Activated CD4-positive, alpha-beta T cell treated with anti-CD3 and anti-CD28 coated beads for 24 hours (primary cell): ENCODE results near the gene TRIM63.

ENCODE experiments used
- DNase-seq, 2 donors: peaks; one replicate each; pipeline ENCODE4 v3.0.0-alpha.2; 2020; ENCODE audit warnings: low read depth in 2 of 2

The TRIM63 gene

DNA sequence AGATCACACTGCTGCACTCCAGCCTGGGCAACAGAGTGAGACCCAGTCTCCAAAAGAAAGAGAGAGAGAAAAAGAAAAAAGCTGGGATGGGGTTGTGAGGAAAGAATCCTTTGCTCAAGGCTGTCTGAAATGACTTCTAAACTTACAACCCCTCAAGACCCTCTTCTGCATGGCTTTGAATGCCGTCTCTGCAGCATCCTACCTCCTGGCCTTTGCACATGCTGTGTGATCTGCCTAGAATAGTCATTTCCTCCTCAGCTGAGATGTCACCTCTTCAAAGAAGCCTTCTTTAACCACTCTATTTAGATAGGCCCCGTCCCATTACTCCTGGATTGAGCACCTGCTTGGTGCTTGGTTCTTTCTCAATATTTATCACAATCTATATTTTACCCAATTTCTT is 17.4 kb upstream of the TRIM63 start:
- no peak for DNase-seq

GRCh38 chr1:26084091-26084561 is 16.7 kb upstream of the TRIM63 start:
- no peak for DNase-seq

DNA sequence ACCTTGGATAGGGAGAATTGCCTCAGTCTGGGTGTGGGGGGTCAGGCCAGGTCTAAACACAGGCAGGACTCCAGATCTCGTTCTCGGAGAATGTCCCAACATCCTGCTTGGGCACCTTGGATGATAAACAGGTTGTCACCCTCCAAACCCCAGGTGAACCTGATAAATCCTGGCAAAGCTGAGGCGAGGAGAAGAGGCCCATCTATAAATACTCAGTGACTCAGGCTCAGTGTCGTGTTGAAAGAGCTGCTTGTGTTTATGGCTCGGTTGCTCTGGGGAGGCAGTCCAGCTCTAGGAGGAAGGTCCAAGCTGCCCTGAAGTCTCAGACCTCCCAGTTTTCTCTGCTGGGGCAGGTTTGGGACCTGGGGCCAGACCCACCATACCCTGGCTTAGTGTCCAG is 15.8 kb upstream of the TRIM63 start:
- no peak for DNase-seq

GRCh38 chr1:26082020-26082350 is 14.6 kb upstream of the TRIM63 start:
- DNase-seq = no peak

- no peak for DNase-seq
Measured at GRCh38 chr1:26081267-26082019, 14.0 kb upstream of the TRIM63 start.

DNA sequence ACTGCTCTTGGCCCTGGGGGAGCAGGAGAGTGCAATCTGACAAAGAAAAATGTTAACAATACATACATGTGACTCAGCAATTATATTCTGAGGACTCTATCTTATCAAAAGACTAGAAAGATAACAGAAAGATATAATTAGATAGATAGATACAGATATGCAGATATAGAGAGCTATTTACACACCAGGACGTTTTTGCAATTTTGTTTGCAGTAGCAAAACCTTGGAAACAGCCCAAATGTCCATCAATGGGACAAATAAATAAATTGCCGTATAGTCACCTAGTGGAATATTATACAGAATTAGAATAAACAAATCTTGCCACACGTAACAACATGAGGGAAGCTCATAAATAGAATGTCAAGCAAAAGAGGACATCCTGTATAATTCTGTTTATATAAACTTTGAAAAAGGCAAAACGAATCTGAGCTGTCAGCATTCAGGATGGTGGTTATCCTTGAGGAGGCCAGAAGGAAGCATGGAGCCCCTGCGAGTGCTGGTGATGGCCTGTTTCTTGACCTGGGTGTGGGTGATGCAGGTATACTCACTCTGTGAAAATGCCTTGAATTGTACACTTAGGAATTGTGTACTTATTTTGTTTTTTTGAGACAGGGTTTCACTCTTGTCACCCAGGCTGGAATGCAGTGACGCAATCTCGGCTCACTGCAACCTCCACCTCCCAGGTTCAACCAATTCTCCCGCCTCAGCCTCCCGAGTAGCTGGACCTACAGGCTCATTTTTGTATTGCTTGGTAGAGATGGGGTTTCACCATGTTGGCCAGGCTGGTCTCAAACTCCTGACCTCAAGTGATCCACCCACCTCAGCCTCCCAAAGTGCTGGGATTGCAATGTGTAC is 12.8 kb upstream of the TRIM63 start:
- DNase-seq = no peak

DNA sequence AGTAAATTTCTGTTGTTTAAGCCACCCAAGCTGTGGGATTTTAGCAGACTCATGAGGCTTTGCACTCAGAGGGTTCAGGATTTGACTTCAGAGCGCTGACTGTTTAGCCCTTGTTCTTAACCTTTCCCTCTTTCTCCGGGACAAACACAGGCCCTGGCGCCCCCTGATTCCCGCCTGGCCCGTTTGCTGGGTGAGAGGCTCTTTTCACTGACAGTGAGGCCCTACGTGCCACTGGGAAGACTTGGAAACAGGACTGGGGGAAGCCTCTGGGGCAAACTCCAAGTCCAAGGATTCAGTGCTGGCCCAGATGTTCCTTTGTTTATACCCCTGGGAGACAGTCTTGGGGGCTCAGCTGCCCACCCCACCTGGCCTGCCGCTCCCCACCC is 11.7 kb upstream of the TRIM63 start:
- no peak for DNase-seq

GRCh38 chr1:26078286-26079177 is 11.1 kb upstream of the TRIM63 start:
- no peak for DNase-seq

DNA sequence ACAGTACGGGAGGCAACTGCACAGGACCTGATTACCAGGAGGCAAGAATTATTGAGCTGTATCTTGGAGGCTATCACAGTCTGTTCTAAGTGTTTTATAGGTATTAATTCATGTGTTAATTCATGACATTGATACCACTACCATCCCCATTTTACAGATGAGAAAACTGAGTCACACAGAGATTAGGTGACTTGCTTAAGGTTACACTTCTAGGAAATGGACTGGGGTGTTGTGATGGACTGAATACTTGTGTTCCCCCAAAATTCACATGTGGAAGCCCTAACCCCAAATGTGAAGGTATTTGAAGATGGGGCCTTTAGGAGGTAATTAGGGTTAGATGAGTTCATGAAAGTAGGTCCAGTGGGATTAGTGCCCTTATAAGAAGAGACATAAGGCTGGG is 10.1 kb upstream of the TRIM63 start:
- DNase-seq = no peak

DNA sequence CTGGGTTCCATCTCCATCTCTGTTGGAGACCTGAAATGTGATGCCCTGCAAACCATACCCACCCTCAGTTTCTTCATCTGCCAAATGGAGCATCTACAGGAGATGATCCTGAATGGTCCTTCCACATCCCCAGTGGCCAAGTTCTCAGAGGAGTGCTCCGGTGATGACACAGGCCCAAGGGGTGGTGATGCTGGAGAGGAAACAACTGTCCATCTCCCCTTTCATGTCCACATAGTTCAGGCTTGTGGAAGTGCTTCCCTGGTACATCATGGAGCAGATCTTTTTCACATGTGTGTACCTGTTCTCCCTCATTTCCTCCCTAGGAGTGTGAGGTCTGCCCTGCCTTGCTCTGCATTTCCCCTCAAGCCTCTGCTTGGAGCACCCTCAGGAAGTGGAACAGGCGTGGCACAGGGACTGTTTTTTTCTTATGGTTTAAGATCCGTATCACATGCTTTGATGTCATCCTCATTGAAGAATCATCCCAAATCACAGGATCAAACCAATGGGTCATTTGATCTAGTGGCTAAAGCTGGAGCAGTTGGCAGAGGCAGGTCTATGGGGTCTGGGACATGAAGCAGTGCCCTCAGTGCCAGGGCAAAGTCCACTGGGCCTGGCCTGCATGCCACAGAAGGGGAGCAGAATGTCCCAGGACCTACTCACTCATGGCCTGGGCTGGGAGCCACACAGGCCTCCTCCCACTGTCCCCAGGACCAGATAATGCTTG is 8.2 kb upstream of the TRIM63 start:
- DNase-seq = no peak

DNA sequence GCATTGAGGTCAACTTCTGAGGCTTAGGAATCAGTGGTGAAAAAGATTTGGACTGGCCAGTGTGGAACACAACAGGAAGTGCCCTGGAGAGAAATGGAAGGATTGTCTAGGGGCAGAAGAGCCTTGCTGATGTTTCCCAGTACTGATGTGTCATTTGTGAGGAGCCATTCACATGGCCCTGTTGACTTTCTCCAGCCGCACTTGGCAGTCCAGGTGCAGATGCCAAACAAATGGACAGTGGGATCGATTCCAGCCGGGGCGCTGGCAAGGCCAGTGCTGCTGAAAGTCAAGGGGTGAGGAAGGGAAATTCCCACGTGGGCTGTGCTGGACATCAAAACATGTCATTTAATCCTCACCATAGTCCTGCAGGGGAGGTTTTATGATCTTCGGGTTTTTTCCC is 4.9 kb upstream of the TRIM63 start:
- no peak for DNase-seq

DNA sequence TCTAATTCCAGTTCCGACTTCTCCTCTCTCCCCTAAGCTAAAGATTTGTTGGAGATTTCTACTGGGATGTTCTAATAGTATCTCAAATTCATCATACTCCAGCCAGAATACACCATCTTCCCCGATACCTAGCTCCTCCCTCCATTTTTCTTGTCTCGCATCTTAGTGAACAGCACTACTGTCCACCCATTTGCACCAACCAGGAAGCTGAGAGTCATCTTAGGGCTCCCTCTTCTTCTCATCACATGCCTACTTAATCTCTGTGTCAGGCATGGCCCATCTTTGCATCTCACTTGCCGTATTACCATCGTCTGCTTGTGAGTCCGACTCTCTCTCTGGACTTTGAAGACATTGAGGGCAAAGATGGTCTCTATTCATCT is 3.5 kb upstream of the TRIM63 start:
- no peak for DNase-seq

DNA sequence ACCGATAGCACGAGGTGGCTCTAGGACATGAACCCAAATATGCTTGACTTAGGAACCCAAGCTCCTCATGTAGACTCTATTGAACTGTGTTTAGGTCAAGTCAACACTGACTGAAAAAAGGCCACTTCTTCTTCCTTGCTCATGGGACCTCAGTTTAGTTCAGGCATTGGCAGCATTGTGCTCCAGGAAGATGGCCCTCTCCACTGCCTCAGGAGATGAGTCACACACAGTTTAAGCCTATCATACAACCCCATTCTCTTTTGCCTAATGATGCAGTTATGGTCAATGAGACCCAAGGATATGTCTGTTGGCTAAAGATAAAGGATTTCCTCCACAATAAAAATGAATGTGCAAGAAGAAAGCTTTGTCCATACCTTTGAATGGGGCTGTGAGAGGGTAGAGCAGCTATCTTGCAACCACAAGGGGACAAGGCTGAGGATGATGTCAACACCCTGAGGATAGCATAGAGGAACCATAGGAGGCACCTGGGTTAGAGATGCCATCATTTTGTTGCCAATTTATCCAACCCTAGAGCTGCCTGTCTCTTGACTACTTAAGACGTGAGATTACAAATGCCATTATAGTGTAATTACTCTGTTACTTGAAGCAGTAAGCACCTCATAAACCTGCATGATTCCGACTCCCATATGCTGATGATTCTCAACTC is 3.0 kb upstream of the TRIM63 start:
- DNase-seq = no peak

DNA sequence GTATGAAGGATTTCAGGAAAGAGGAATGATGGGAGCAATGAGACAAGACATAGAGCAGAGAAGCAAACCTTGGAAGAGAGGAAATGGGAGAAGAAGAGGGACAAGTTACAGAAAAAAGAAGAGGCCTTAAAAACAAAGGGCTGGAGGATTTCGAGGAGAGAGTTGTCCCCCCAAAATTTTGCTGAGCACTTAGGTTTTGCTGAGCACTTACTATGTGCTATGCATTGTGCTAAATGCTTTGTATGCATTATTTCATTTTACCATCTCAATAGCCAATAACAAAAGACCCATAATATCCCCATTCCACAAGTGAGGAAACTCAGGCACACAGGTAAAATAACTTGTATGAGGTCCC is 2.5 kb upstream of the TRIM63 start:
- no peak for DNase-seq

GRCh38 chr1:26066857-26067256 is 573 bp downstream of the TRIM63 start:
- DNase-seq = no peak

DNA sequence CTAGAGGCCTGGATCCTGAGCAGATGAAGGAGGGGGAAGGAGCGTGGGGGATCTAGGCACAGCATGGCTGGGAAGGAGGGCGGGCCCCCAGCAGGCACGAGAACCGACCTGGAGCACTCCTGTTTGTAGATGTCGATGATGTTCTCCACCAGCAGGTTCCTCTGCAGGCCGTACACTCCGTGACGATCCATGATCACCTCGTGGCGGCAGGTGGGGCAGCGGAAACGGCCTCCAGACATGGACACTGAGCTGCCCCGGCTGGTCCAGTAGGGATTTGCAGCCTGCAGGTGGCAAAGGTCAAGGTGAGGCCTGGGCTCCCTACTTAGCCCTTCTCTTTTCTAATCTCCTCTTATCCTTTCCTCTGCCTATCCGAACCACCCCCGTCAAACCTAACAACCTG is 1.3 kb downstream of the TRIM63 start:
- DNase-seq = no peak

DNA sequence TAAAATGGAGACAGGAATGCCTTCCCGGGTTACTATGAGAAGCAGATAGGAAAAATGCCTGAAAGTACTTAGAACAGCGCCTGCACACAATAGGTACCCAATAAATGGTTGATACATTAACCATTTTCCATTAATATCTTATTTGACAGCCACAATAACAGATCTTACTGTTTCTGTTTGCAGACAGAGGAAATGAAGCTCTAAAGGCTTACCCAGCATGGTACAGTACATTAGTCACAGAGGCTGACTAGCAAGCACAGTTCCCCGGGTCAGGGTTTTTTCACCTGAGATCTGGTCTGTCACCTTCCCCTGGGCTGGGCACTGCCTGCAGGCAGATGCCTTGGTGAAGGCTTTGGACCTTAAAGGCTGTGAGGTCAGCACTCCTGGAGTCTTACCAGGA is 2.9 kb downstream of the TRIM63 start:
- no peak for DNase-seq

DNA sequence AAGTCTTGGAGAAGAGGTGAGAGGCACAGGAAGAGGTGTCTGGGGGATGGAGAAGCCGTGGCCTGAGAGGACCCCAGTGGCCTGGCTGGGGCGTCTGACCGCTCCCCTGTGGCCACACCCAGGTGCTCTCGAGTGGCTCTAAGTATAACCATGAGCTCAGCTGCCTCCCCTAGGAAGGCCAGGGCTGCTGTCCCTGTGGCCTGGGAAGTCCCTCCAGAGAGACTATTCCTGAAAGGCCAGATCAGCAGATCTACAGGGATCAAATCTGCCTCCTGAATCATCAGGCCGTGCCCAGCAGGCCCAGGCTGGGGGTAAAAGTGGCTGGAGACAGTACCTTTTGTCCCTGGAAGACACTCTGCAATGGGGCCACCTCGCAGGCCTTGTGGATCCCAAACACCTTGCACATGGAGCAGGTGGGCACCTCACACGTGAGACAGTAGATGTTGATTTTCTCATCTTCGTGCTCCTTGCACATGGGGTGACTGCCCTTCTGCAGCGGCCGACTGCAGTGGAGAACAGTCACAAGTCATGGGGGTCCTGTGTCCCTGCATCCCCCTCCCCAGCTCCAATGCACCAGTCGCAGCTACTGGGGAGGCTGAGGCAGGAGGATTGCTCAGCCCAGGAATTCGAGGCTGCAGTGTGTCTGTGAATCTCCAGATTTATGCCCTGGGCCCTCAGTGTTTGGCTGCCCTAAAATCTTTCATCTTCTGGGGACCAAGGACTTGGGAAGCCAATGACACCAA is 6.4 kb downstream of the TRIM63 start:
- DNase-seq = no peak

- no peak for DNase-seq
Measured at GRCh38 chr1:26059906-26060305, 7.5 kb downstream of the TRIM63 start.

- no peak for DNase-seq
Measured at GRCh38 chr1:26058052-26058595, 9.3 kb downstream of the TRIM63 start.
